Hematopoietic multipotent progenitor cell treated with erythropoietin and hydrocortisone succinate and interleukin-3 and kit ligand, for 6 days (in vitro differentiated cells): Measurements from ENCODE around the gene NUDT12.

Experiments used
- DNase-seq: peaks from one replicate; pipeline ENCODE4 v3.0.0-alpha.2; 2015

Gene NUDT12

DNA sequence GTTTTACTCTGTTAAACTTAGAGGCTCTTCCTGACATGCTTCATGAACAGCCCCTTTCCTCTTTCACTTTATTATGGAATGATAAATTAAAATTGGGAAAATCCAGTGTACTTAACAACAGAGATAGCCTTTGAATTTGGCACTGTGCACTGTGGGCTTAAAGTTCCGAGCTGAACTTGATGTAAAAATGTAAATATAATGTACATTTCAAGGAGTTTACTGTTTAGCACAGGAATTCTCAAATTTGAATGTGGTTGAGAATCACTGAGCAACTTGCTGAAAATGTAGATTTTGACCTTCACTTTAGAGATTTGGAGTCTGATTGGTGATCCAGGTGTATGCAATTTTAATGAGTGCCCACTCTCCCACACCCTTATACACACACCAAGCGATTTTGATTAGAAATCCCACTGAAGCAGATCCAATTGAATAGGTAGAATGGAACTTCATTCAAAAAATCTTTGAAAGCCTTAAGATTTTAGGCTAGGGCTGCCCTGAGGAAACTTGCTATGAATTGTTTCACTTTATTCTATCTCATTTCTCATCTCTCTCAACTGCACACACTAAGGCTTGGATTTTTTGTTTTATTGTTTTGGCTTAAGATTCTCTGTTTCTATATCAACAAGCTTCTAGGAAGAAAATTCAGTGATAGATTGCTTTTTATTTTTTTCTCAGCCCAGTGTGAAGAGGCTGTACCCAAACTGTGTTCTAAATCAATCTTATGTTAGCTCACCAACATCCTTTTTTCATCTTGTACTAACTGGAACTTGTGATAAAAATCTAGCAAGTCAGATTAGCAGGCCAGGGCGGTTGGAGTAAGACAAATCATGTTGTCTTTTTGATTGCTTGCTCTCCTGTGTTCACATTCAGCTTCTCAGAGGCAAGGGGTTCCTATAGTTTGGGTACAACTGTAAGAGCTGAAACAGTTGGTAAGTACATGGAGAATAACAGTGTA, 22.9 kb downstream of the NUDT12 start:
- DNase-seq, result peak; percentile 47

DNA sequence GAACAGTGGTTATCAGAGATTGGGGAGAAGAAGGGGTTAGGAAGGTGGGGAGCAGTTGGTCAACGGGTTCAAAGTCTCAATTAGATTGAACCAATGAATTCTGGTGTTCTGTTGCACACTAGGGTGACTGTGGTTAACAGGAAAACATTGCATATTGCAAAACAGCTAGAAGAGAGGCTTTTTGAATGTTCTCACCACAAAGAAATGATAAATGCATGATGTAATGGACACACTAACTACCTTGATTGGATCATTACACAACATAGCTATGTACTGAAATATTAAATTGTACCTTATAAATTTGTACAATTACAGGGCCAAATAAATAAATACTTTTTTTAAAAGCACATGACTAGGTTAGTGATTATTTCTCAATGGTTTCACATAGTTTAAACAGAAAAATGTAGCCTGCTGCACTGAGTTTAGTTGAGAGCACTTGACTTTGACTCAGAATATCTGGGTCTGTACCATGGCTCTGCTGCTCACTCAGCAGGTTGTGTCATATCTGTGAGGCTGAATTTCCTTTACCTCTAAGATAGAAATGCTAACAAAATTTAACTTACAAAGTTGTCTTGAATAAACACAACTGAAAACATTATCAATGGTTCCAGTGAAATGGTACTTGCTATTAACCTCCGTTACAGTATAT, 30.4 kb downstream of the NUDT12 start:
- DNase-seq, result peak; percentile 22

DNA sequence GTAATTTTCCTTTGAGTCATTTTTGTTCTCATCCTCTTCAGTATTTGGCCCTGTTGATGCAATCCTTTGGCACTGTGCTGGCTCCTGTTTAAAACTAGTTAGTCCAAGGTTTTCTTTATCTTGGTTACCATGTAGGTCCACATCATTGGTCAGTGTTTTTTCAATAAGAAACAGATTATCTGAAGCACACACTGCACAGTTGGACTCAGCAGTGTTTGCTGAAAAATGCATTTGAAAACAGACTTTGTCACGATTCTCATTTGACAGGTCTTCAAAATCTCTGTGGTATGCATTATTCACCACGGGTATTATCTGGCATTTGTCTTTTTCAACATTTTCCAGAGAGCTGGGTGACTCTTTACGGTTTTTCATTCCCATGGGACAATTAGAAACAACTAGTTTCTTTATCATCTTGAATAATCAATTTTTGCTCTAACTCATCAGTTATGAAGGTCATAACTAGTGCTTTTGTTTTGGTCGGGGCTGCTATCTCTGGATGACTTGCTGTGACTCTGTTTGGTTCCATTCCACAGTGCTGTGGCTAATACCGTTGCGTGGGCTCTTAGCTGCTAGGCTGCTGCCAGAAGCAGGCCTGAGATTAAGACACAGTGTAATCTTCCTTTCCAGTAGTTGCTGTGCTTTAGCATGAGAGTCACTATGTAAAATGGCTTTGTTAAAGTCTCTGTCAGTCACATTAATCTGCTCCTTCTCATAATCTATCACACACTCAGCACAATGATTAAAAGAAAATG, 36.2 kb downstream of the NUDT12 start:
- DNase-seq, result no peak

DNA sequence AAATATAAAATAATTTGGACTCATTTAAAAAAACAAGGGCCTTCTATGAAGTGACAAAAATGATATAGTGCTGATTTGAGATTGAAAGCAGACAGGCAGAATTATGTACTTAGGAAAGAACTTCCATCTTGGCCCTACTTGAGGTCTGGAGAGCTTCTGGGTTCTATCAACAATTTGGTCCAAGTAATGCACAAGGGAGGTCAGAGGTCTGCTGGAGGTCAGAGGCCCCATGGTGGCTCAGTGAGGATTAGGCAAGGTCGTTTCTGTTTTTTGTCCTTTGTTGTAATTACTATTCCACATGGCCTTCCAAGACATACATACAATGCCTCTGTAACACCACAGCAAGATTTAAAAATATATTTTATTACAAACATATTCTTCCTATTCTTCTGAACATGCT, 37.2 kb downstream of the NUDT12 start:
- DNase-seq, result no peak

DNA sequence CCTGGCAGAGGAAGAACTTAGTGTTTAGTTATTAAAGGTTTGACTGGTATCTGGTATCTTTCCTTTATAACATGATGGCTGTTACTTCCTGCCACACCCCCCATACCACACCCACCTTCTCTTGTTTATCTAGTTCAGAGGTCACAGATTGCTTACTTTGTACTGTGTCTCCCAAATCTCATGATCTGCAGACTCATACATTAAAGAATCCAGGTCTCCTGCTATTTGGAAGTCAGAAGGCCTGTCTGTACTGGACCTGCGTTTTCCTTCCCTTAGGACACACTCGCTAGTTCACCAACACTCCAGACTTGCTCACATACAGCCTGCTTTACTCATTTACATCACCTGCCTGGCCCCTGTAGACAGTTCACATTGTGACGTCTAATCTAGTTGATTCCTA, 39.3 kb downstream of the NUDT12 start:
- DNase-seq, result peak; percentile 6

DNA sequence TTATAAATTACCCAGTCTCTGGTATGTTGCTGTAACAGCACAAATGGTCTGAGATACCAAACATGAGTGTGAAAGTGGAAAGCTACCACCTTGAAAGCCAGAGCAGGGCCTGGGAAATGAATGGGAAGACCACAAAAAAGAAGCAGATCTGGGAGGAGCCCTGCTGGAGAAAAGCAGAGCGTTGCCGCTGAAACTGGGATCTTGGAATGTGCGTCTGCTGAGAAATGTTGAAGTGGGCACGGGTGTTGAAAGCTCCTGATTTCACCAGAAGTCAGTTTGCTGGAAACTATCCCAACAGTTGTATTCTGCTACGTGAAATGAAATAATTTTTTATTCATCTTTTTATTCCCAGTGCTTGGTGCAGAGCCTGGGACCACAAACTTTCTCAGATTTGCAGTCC, 40.0 kb downstream of the NUDT12 start:
- no peak for DNase-seq

DNA sequence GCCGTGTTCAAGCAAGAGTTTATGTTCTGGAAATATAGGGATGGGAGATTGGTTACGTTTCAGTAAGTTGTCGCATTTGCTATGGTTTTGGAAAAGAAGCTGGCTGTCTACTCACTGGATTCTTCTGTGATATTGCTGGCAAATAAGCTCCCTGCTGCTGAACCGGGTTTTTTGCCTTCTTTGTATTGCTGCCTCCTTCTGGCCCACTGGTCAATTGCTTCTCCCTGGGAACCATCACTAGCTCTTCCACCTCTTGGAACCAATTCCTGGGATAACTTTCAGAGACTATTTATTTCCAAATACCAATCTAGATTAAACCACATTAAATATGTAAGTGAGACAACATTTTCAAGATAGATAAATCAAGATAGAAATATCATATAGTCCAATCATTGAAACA, 43.0 kb downstream of the NUDT12 start:
- DNase-seq, result peak; percentile 8

DNA sequence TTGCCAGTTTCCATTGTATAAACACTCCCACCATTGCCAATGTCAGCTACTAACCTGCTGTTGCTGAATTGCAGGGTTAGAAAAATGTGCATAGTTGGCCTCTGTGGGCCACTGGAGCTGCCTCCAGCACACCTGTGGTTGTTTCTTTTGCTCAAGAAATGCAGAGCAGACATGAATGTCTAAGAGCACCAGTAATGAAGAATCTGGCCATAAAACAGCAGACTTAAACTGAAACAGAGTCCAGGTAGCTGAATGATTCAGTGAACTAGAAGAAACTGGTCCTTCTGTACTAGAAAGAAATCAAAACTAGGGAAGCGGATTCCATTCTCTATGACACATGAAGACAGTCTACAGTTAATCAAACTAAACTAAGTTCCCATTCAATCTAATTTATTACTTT, 48.2 kb downstream of the NUDT12 start:
- no peak for DNase-seq

DNA sequence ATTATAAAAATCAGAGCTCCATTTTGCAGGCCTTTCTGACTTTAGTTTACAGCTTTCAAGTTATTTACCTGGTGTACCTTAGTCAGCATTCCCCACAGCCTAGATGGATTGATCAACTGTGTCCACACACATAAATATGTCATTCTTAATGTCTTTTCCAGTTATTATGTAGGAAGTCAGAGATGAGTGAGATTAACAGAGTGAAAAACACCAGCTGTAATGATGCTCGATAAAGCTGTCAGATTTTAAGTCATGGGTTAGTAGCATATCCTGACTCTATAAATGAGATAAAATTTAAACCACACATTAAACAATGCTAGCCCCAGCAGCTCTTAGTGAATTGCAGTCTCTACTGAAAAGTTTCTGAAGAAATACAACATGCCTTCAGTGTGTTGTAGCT, 48.9 kb downstream of the NUDT12 start:
- DNase-seq, result no peak

DNA sequence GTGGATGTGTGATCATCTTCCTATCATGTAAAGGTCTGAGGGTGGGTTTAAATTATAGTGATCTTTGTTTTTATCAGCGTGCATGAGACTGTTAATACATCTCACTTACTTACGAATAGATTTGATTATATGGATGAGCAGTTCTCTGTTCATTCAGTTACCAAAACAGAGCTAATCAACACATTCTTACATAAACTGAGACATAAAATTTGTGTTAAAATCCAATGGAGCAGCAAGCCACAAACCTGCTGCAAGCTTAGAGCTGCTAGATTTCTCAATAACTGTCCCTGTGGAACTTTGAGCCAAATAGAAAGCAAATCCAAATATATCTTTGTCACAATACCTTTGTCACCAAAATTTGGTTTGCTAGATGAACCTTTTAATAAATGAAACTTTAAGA, 50.1 kb downstream of the NUDT12 start:
- no peak for DNase-seq

DNA sequence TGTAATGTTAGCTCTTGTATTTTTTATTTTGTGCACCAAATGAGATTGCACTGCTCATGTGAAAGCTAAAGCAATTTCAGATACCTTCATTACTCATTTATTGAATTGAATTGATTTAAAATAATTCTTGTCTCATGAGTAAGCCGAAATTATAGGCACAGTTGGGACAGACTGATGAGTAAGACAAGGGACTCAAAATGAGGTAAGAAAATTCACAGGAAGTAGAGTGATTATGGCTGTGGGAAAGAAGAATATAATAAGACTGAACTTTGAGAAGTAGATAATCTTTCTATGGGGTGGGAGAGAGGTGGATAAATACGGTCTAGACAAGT, 51.1 kb downstream of the NUDT12 start:
- DNase-seq, result no peak

DNA sequence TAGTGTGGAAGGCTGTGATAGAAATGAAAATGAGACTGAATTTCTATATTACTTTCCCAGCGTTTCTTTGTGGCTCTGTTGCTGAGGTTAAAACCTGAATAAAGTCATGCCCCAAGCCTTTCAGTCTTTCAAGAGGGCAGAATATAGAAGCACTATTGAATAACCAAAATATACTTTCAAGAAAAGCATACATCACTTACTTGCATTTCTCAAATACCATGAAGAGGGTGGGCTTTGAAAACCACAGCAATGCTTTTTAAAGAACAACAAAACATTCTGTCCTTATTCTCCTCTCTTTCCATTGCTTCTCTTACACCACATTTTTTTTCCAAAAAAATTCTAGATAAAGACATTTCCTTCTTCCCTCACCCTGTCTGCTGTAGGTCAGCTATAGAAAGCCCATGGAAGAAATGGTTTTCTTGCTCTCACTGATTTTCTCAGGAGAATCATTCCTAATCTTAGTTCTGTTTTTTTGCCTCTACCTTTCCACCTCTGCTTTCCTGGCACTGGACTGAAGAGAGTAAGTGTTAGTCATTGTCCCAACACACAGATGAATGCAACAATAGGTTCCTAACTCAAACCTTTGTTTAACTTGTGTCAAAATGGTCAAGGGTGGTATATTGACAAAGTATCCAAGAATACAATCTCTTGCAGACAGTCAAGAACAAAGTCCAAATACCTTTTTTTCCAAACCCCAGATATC, 51.6 kb downstream of the NUDT12 start:
- DNase-seq, result no peak

DNA sequence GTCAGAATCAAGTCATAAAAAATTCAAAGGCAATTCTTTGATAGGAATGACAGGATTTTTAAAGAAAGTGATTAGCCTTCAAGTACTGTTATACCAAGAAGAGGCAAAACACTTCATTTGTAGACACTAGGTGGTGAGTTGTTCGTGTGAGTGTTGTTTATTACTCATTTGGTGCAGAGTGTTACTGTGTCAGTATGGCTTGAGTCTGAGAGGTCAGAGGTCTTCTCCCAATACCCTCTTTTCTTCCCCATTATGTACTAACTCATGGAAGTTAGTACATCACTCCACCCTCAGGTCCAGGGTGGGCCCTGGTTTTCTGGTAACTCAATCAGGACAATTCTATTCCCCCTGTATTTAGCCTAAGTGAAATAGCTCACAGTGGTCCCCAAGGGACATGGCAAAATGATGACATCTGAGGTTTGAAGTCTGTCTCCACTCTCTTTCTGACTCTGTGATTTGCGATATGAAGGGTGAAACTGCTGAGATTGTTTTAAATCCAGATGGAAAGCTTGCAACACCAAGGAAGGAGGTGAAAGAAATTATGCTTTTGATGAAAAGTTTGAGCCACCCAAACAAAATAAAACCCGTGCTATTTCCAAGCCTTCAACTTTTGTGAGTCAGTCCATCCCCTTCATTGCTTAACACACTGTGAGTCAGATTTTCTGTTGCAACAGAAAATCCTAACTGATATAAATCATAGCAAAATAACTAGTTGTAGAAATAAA, 56.8 kb downstream of the NUDT12 start:
- no peak for DNase-seq

DNA sequence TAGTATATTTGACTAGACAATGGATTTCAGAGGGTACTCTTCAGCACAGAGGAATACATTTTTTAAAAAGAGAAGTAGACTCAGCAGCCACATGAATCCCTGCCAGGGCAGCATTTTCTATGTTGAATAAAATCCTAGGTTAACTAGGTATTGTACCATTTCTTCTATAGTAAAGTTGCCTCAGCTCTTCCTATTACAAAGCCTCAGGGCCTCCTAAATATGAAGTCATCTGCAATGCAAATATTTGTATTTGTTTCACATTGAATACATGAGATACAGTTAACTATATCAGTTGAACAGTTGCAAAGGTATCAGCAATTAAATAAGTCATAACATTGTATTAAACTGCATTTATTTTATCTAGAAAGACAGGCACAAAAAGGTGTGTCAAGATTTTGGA, 59.5 kb downstream of the NUDT12 start:
- DNase-seq, result no peak

DNA sequence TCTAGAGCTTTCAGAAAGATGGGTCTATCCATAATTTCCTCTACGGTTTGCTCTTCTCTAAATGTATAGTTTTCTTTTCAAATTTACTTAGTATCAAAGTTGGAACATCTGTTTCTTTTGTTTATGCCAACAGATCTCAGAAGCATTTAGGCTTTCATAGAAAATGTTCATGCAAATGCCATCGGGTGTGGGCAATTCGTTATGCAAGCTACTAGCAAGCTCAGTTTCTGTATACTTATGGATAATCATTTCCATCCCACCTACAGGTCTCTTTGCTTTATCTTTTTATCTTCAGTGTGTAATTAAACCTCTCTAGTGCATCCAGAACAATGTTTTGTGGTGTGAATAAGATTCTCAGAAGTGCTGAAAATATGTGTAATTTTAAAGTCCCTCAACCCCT, 59.9 kb downstream of the NUDT12 start:
- no peak for DNase-seq
